NCI-H2107 treated with DMSO at 0.1 percent for 48 hours (cell line): ENCODE results near the gene CD84.
"Not testable (repeated sequence)": the region's sequence is repeated elsewhere in the genome, so short reads cannot be mapped to it uniquely, and the experiment has no call there.

Experiments used
- DNase-seq: peaks from one replicate; lab custom pipeline; 2025; ENCODE audit not compliant: unreplicated experiment; lab: John Stamatoyannopoulos, UW

Gene CD84

GRCh38 chr1:160610569-160611242 is 31.4 kb upstream of the CD84 start:
- DNase-seq, result no peak

GRCh38 chr1:160608941-160609340 is 29.6 kb upstream of the CD84 start:
- DNase-seq, result no peak

GRCh38 chr1:160608514-160608913 is 29.2 kb upstream of the CD84 start:
- no peak for DNase-seq

- DNase-seq, result no peak
These were observed 28.8 kb upstream of the CD84 start for GRCh38 chr1:160608057-160608456.

GRCh38 chr1:160607672-160608032 is 28.4 kb upstream of the CD84 start:
- DNase-seq, result no peak

- peak; percentile 75 for DNase-seq
These were observed 27.8 kb upstream of the CD84 start for GRCh38 chr1:160607011-160607671.

GRCh38 chr1:160606611-160607010 is 27.3 kb upstream of the CD84 start:
- DNase-seq, result no peak

- DNase-seq, result no peak
These were observed 26.6 kb upstream of the CD84 start for GRCh38 chr1:160605792-160606479.

- DNase-seq, result no peak
These were observed 25.9 kb upstream of the CD84 start for GRCh38 chr1:160605205-160605604.

GRCh38 chr1:160597705-160598104 is 18.4 kb upstream of the CD84 start:
- no peak for DNase-seq

GRCh38 chr1:160597051-160597450 is 17.8 kb upstream of the CD84 start:
- DNase-seq, result no peak

GRCh38 chr1:160590488-160590887 is 11.2 kb upstream of the CD84 start:
- DNase-seq, result no peak

- no peak for DNase-seq
These were observed 9.2 kb upstream of the CD84 start for GRCh38 chr1:160588468-160588867.

- no peak for DNase-seq
These were observed 5.5 kb upstream of the CD84 start for GRCh38 chr1:160584784-160585183.

- not testable (repeated sequence) for DNase-seq
These were observed 3.7 kb upstream of the CD84 start for GRCh38 chr1:160582976-160583375.

GRCh38 chr1:160581961-160582360 is 2.7 kb upstream of the CD84 start:
- DNase-seq, result no peak

- no peak for DNase-seq
These were observed 1.0 kb upstream of the CD84 start for GRCh38 chr1:160580221-160580812.

GRCh38 chr1:160578525-160579191 is 638 bp downstream of the CD84 start:
- no peak for DNase-seq

- no peak for DNase-seq
These were observed 1.1 kb downstream of the CD84 start for GRCh38 chr1:160578175-160578524.

- no peak for DNase-seq
These were observed 1.6 kb downstream of the CD84 start for GRCh38 chr1:160577671-160578070.

- no peak for DNase-seq
These were observed 2.4 kb downstream of the CD84 start for GRCh38 chr1:160576884-160577283.

- no peak for DNase-seq
These were observed 2.9 kb downstream of the CD84 start for GRCh38 chr1:160576390-160576789.
